Small intestine (tissue), 7 donors: Measurements from ENCODE around the gene GTF2A1. TPM values are rescaled to one million over a fixed set of nuclear protein-coding genes. Genes with fewer than 3 reads are reported as not detected.
"Not testable (repeated sequence)": the region's sequence is repeated elsewhere in the genome, so short reads cannot be mapped to it uniquely, and the experiment has no call there.

ENCODE experiments used
- DNase-seq, 2 donors: peaks; one replicate each; pipeline versions ENCODE4 v3.0.0 to v3.0.0-alpha.2; 2013
- FAIRE-seq: peaks from 2 replicates; lab custom pipeline; 2012; peaks lifted over from hg19 to GRCh38; lab: Jason Lieb, UNC
- H3K27ac ChIP-seq, 3 donors: one replicate each; pipeline ENCODE4 v1.5.1; 2013; ENCODE audit warnings: low read length in 2 of 3, mild to moderate bottlenecking in 2 of 3, control low read depth in 1 of 3, inconsistent platforms in 1 of 3, low read depth in 1 of 3, moderate library complexity in 1 of 3
- H3K27me3 ChIP-seq, 3 donors: one replicate each; pipeline ENCODE4 v1.6.1; 2013; ENCODE audit warnings: low read length in 3 of 3, inconsistent platforms in 1 of 3; ENCODE audit not compliant: control insufficient read depth in 3 of 3, insufficient read depth in 3 of 3
- H3K36me3 ChIP-seq, 3 donors: one replicate each; pipeline ENCODE4 v1.6.1; 2013; ENCODE audit warnings: low read length in 3 of 3, inconsistent platforms in 1 of 3, low read depth in 1 of 3, mild to moderate bottlenecking in 1 of 3, moderate library complexity in 1 of 3; ENCODE audit not compliant: control insufficient read depth in 3 of 3, insufficient read depth in 2 of 3
- H3K4me1 ChIP-seq, 3 donors: one replicate each; pipeline ENCODE4 v1.6.1; 2013; ENCODE audit warnings: low read length in 2 of 3, inconsistent platforms in 1 of 3, low read depth in 1 of 3, mild to moderate bottlenecking in 1 of 3, moderate library complexity in 1 of 3; ENCODE audit not compliant: control insufficient read depth in 3 of 3, insufficient read depth in 2 of 3
- H3K4me3 ChIP-seq, 3 donors: one replicate each; pipeline ENCODE4 v1.5.1; 2013; ENCODE audit warnings: low read length in 3 of 3, control low read depth in 1 of 3, inconsistent platforms in 1 of 3, low read depth in 1 of 3, mild to moderate bottlenecking in 1 of 3, moderate library complexity in 1 of 3
- H3K9me3 ChIP-seq, 2 donors: one replicate each; pipeline ENCODE4 v1.6.1; 2013; ENCODE audit warnings: low read depth in 1 of 2, low read length in 1 of 2; ENCODE audit not compliant: control insufficient read depth in 2 of 2, insufficient read depth in 1 of 2
- WGBS, 3 donors: extraction: QIAGEN DNeasy Blood & Tissue Kit; methylation state at CpG; one replicate each; pipeline ENCODE4 v1.1.7; 2013; 5-methylcytosine and 5-hydroxymethylcytosine counted together
- polyA plus RNA-seq, 4 donors: library from polyadenylated mRNA; stranded (reverse) in 3 of 4; unstranded in 1 of 4; fragments of 200-250 nt in 3 of 4; fragments of 120-200 nt in 1 of 4; gene quantifications; one replicate each; pipeline versions ENCODE4 v1.2.1 to v1.2.3, GENCODE V29; 2013
- donor health status: healthy with polysubstance abuse.
- donor health status: control.
- donor health status: control.
- donor health status: Bipolar disorder and iron deficiency.
- donor health status: healthy.

The GTF2A1 gene
- polyA plus RNA-seq, 4 donors = 4.9 to 19.1 (median 7.9) TPM

GRCh38 chr14:81243499-81243898 is 22.7 kb upstream of the GTF2A1 start:
- DNase-seq = no peak
- 81 to 85% (median 85%) methylated on average over 2 of the region's 2 CpGs for whole genome bisulfite sequencing, 3 donors
- Histone ChIP-seq H3K27me3 (no peaks in the 10 kb centered on the region), H3K27ac (no peak overlapping the region), H3K9me3 (peaks cover 0 to 3% of the 10 kb centered on the region in 2 donors), H3K4me3 (no peak overlapping the region), H3K4me1 (no peaks in the 10 kb centered on the region), H3K36me3 (no peaks in the 10 kb centered on the region)
- FAIRE-seq = no peak

GRCh38 chr14:81236849-81237248 is 16.1 kb upstream of the GTF2A1 start:
- not testable (repeated sequence) for FAIRE-seq, H3K9me3 ChIP-seq, H3K4me1 ChIP-seq, H3K27me3 ChIP-seq, H3K27ac ChIP-seq, DNase-seq, H3K36me3 ChIP-seq, H3K4me3 ChIP-seq
- 56 to 73% (median 67%) methylated on average over 2 of the region's 2 CpGs for WGBS, 3 donors

- no peak overlapping the region for H3K4me3 ChIP-seq
- H3K27ac ChIP-seq = no peak overlapping the region
- peaks cover 0 to 2% of the 10 kb centered on the region in 2 donors for H3K9me3 ChIP-seq
- no peaks in the 10 kb centered on the region for H3K4me1 ChIP-seq
- no peaks in the 10 kb centered on the region for H3K27me3 ChIP-seq
- no peaks in the 10 kb centered on the region for H3K36me3 ChIP-seq
- 94 to 97% (median 95%) methylated on average over 16 to 20 of the region's 20 CpGs for WGBS, 3 donors
- DNase-seq (no peak), FAIRE-seq (no peak)
These were observed 15.4 kb upstream of the GTF2A1 start for GRCh38 chr14:81236138-81236537.

GRCh38 chr14:81235096-81235495 is 14.3 kb upstream of the GTF2A1 start:
- H3K4me1 ChIP-seq = no peaks in the 10 kb centered on the region
- DNase-seq = no peak
- FAIRE-seq = no peak
- no peaks in the 10 kb centered on the region for H3K36me3 ChIP-seq
- no peak overlapping the region for H3K27ac ChIP-seq
- WGBS, 3 donors = 54 to 68% (median 59%) methylated on average over 2 of the region's 2 CpGs
- peaks cover 0 to 6% of the 10 kb centered on the region in 2 donors for H3K9me3 ChIP-seq
- no peaks in the 10 kb centered on the region for H3K27me3 ChIP-seq
- H3K4me3 ChIP-seq = no peak overlapping the region

- Histone ChIP-seq H3K4me1 (no peaks in the 10 kb centered on the region), H3K27me3 (no peaks in the 10 kb centered on the region), H3K27ac (no peak overlapping the region), H3K4me3 (no peak overlapping the region), H3K36me3 (no peaks in the 10 kb centered on the region), H3K9me3 (peaks cover 0 to 8% of the 10 kb centered on the region in 2 donors)
- DNase-seq = peak in 1 of 2 donors; percentile 24
- FAIRE-seq = no peak
These were observed 13.5 kb upstream of the GTF2A1 start for GRCh38 chr14:81234278-81234677.

- 88 to 100% (median 89%) methylated on average over 1 of the region's 1 CpG for WGBS, 3 donors
These were observed 12.9 kb upstream of the GTF2A1 start for GRCh38 chr14:81233615-81234014.

GRCh38 chr14:81231540-81231939 is 10.8 kb upstream of the GTF2A1 start:
- 71 to 96% (median 83%) methylated on average over 1 of the region's 1 CpG for WGBS, 3 donors
- Histone ChIP-seq H3K4me3 (no peak overlapping the region), H3K27ac (no peak overlapping the region), H3K4me1 (no peaks in the 10 kb centered on the region), H3K36me3 (no peaks in the 10 kb centered on the region), H3K9me3 (peaks cover 0 to 6% of the 10 kb centered on the region in 2 donors), H3K27me3 (no peaks in the 10 kb centered on the region)
- DNase-seq (no peak), FAIRE-seq (no peak)

More at GRCh38 chr14:81233615-81234014, 12.9 kb upstream of the GTF2A1 start:
- FAIRE-seq = no peak
- no peaks in the 10 kb centered on the region for H3K27me3 ChIP-seq
- H3K4me3 ChIP-seq = no peak overlapping the region
- H3K36me3 ChIP-seq = no peaks in the 10 kb centered on the region
- DNase-seq = no peak
- H3K4me1 ChIP-seq = no peaks in the 10 kb centered on the region
- peaks cover 0 to 8% of the 10 kb centered on the region in 2 donors for H3K9me3 ChIP-seq
- no peak overlapping the region for H3K27ac ChIP-seq

- Histone ChIP-seq H3K9me3 (no peaks in the 10 kb centered on the region), H3K4me3 (no peak overlapping the region), H3K4me1 (peaks cover 0 to 14% (median 2%) of the 10 kb centered on the region in 3 donors), H3K36me3 (no peaks in the 10 kb centered on the region), H3K27ac (no peak overlapping the region), H3K27me3 (no peaks in the 10 kb centered on the region)
- DNase-seq (no peak), FAIRE-seq (no peak)
- WGBS, 3 donors = 92 to 97% (median 96%) methylated on average over 1 of the region's 1 CpG
These were observed 3.5 kb upstream of the GTF2A1 start for GRCh38 chr14:81224222-81224621.

GRCh38 chr14:81223788-81224187 is 3.0 kb upstream of the GTF2A1 start:
- H3K4me3 ChIP-seq, H3K27me3 ChIP-seq, H3K9me3 ChIP-seq, H3K36me3 ChIP-seq, DNase-seq, H3K27ac ChIP-seq, FAIRE-seq: not testable (repeated sequence)
- WGBS, 3 donors = 95 to 97% (median 97%) methylated on average over 7 of the region's 7 CpGs
- peaks cover 0 to 14% (median 2%) of the 10 kb centered on the region in 3 donors for H3K4me1 ChIP-seq
